IPS DF 4.7 (cell line): ENCODE measurements around the gene OR1M1.

Experiments
- DNase-seq: peaks from one replicate; pipeline ENCODE4 v3.0.0-alpha.2; 2013; ENCODE audit warnings: low spot score; ENCODE audit errors: extremely low read depth

The OR1M1 gene

GRCh38 chr19:9075064-9075949 lies 11.6 kb upstream of the OR1M1 start:
- DNase-seq = no peak

GRCh38 chr19:9076901-9077300 lies 10.0 kb upstream of the OR1M1 start:
- no peak for DNase-seq

DNA sequence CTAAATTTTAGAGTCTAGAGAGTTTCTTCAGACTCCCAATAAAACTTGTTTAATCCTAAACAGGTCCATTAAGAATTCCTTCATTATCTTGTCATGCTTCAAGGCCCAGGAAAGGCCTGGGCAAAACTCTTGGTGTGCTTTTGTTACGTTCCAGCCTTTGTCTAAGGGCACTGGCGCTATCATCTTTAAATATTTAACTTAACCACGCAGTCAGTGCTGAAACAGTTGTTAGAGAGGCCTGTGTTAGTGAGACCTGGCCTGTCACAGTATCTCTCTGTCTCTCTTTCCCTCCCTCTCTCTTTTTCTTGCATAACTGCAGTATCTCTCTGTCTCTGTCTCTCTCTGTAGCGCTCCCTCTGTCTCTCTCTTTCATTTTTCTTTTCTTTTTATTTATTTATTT lies 8.2 kb upstream of the OR1M1 start:
- no peak for DNase-seq

- DNase-seq = no peak
These were observed 20.5 kb downstream of the OR1M1 start, which contains the start of gene OR7G2 for GRCh38 chr19:9107375-9107774. Gene OR7G2, minus strand, starts transcription at chr19:9107475. Its CDS starts 4,232 bp downstream, at chr19:9103243.

- DNase-seq = no peak
These were observed 23.1 kb downstream of the OR1M1 start for GRCh38 chr19:9109959-9110358.

- DNase-seq = no peak
These were observed 28.5 kb downstream of the OR1M1 start, which contains the start of gene OR7G1 for GRCh38 chr19:9115307-9115813. Gene OR7G1, minus strand, starts transcription at chr19:9115763. Its CDS starts 0 bp downstream, at chr19:9115763.

DNA sequence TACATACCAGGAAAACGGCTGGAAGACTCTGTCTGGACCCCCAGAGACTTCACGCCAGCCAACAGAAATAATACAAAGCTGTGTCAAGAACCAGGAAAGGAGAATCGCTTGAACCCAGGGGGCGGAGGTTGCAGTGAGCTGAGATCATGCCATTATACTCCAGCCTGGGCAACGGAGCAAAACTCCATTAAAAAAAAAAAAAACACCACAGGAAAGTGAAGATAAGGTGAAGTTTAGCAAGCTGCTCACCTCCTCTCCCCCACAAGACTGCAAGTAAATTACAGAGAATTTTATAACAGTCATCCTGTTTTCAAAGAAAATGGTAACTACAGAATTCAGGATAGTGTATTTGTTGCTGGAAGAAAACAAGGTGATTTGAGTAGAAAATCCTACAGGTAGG lies 29.7 kb downstream of the OR1M1 start:
- no peak for DNase-seq

- DNase-seq = no peak
These were observed 40.1 kb downstream of the OR1M1 start, which contains the start of gene OR7G3 for GRCh38 chr19:9126900-9127405. Gene OR7G3, minus strand, starts transcription at chr19:9126950. Its CDS starts 0 bp downstream, at chr19:9126950.

- DNase-seq = no peak
These were observed 41.3 kb downstream of the OR1M1 start for GRCh38 chr19:9128171-9128570.

DNA sequence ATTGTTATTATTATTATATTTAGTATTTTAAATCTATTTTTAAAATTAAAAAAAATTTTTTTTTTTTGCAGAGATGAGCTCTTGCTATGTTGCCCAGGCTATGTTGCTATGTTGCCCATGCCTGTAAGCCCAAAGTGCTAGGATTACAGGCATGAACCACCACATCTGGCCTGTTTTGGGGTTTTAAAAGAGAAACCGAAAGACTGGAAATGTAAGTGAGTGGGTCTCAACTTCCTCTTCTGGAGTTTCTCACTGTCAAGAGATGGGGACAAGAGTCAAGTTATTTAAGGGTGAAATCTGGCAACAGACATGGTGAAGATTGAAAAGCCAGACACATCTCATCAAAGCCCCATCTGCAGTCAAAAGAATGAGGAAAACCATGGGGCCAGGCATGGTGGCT lies 44.1 kb downstream of the OR1M1 start:
- DNase-seq = no peak

GRCh38 chr19:9132422-9132821 lies 45.6 kb downstream of the OR1M1 start:
- no peak for DNase-seq

- DNase-seq = no peak
These were observed 52.8 kb downstream of the OR1M1 start for GRCh38 chr19:9139609-9140158.

GRCh38 chr19:9140159-9140874 lies 53.5 kb downstream of the OR1M1 start, which contains the start of gene ZNF317:
Gene ZNF317, plus strand, starts transcription at chr19:9140397. Its CDS starts 15,620 bp downstream, at chr19:9156017.
- DNase-seq = peak; percentile 46

GRCh38 chr19:9144920-9145319 lies 58.1 kb downstream of the OR1M1 start:
- no peak for DNase-seq
